Measurements from ENCODE around the gene KIF22.
"Not testable (repeated sequence)": the region's sequence is repeated elsewhere in the genome, so short reads cannot be mapped to it uniquely, and the experiment has no call there.

KIF22 gene

GRCh38 chr16:29790183-29790948 lies at the start of gene KIF22:
Gene KIF22, plus strand, starts transcription at chr16:29790751. Its CDS starts 9 bp downstream, at chr16:29790760.
- DNase-seq = peak; percentile 100

- no peak for DNase-seq
Measured at GRCh38 chr16:29742683-29743275, 47.8 kb upstream of the KIF22 start.

GRCh38 chr16:29743475-29743826 lies 47.1 kb upstream of the KIF22 start:
- peak; percentile 26 for DNase-seq

- peak; percentile 79 for DNase-seq
Measured at GRCh38 chr16:29743827-29744531, 46.6 kb upstream of the KIF22 start.

GRCh38 chr16:29744541-29745101 lies 45.9 kb upstream of the KIF22 start:
- peak; percentile 43 for DNase-seq

GRCh38 chr16:29745121-29745852 lies 45.3 kb upstream of the KIF22 start:
- peak; percentile 72 for DNase-seq

- DNase-seq = peak; percentile 97
Measured at GRCh38 chr16:29745853-29746345, 44.7 kb upstream of the KIF22 start, which contains the start of gene C16orf54. Gene C16orf54, minus strand, starts transcription at chr16:29745990. Its CDS starts 1,039 bp downstream, at chr16:29744951.

- peak; percentile 46 for DNase-seq
Measured at GRCh38 chr16:29746518-29746917, 44.0 kb upstream of the KIF22 start.

GRCh38 chr16:29747947-29748759 lies 42.4 kb upstream of the KIF22 start:
- DNase-seq = no peak

- not testable (repeated sequence) for DNase-seq
Measured at GRCh38 chr16:29748760-29749149, 41.8 kb upstream of the KIF22 start.

GRCh38 chr16:29753516-29753915 lies 37.0 kb upstream of the KIF22 start:
- DNase-seq = no peak

GRCh38 chr16:29756654-29757053 lies 33.9 kb upstream of the KIF22 start:
- no peak for DNase-seq

GRCh38 chr16:29757086-29757485 lies 33.5 kb upstream of the KIF22 start:
- not testable (repeated sequence) for DNase-seq

- DNase-seq = no peak
Measured at GRCh38 chr16:29757950-29758466, 32.5 kb upstream of the KIF22 start.

- no peak for DNase-seq
Measured at GRCh38 chr16:29760567-29761279, 29.8 kb upstream of the KIF22 start.

GRCh38 chr16:29761280-29761651 lies 29.3 kb upstream of the KIF22 start:
- not testable (repeated sequence) for DNase-seq

GRCh38 chr16:29761882-29762281 lies 28.7 kb upstream of the KIF22 start:
- no peak for DNase-seq

GRCh38 chr16:29763326-29763725 lies 27.2 kb upstream of the KIF22 start:
- no peak for DNase-seq

- DNase-seq = no peak
Measured at GRCh38 chr16:29765167-29766032, 25.2 kb upstream of the KIF22 start.

GRCh38 chr16:29766571-29766970 lies 24.0 kb upstream of the KIF22 start:
- DNase-seq = no peak
